CD4-positive, alpha-beta T cell treated with Interleukin-1 beta for 1 hour (primary cell): ENCODE measurements around the gene GTF3C2.
"Not testable (repeated sequence)": the region's sequence is repeated elsewhere in the genome, so short reads cannot be mapped to it uniquely, and the experiment has no call there.

ENCODE experiments used
- DNase-seq, 2 donors: peaks; one replicate each; pipeline ENCODE4 v3.0.0-alpha.2; 2020 to 2022

Gene GTF3C2

GRCh38 chr2:27372937-27373336, 16.4 kb upstream of the GTF3C2 start:
- DNase-seq: no peak

GRCh38 chr2:27370816-27371620, 14.5 kb upstream of the GTF3C2 start:
- DNase-seq: peak; percentile 47 to 54

DNA sequence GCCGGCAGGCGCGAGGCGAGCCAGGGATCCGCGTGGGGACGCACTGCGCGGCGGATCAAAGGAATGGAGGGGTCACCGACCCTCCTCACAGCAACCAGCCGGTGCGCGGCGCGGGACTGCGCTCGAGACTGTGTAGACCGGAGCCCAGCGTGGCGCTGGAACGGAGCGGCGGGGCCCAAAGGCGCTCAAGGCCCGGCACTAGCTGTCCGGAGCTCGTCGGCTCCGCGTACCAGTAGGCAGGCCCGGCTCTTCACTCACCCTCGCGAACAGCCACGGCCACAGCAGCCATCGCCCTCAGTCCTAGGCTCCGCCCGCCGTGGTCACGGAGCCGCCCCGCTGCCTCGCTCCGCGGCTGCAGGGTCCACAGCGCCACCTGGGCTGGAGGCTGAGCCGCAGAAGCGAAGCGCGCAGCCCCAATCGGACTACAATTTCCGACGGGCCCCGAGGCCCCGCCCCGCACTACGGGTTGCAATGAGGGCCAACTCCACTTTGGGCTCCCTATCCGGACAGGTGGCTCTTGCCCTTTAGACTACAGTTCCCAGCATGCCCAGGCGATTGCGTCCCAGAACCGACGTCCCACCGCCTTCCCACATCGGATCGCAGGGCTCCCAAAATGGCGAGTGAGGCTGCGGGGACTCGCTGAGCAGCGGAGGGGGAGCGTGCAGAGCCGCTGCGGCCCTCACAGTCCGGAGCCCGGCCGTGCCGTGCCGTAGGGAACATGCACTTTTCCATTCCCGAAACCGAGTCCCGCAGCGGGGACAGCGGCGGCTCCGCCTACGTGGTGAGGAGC, 13.7 kb upstream of the GTF3C2 start, which contains the start of the genes EIF2B4 and SNX17:
Gene EIF2B4, minus strand, starts transcription at position 313 of the 790 bp plus-strand sequence. Its CDS starts 24 bp downstream, at position 289.
Gene SNX17, plus strand, starts transcription at position 591 of the 790 bp plus-strand sequence. Its CDS starts 128 bp downstream, at position 719.
- peak; percentile 99 to 100 for DNase-seq

DNA sequence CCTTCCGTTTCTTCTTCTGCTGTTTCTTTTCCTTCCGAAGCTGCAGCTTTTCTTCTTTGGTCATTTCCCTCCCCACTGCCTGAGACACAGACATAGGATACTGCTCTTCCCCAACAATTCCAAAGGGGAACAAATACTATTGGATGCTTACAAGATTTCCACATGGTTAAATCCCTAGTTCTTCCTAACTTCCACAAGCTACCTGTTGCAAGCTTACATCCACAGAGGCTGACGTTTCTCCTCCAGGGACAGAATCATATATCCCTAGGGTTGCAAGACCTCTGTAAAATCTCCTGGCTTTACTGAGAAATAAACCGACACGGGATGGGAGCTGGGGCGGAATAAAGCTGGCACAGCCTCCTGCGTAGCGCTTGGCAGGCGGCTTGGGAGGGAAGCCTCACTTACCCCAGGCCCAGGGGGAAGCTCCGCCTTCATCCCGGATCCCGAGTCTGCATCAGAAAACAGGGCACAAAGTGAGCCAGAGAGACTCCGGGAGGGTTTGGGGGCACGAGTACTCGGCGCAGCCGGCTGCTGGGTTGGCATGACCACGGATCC, 13.0 kb upstream of the GTF3C2 start:
- DNase-seq: no peak

DNA sequence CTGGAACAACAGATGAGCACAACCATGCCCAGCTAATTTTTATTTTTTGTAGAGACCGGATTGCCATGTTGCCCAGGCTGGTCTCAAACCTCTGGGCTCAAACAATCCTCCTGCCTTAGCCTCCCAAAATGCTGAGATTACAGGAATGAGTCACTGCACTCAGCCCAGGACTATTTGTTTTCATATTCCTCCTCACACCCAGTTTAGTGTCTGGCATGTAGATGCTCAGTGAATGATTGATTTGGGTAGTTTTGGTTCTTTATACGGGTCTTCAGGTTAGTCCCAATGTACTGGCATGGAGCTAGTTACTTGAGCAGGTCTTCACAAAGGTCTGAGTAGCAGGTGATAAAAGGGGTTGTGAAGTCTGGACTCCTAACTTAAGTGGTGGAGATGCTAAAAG, 7.4 kb upstream of the GTF3C2 start:
- DNase-seq: no peak

GRCh38 chr2:27362678-27363420, 6.3 kb upstream of the GTF3C2 start:
- DNase-seq: no peak

DNA sequence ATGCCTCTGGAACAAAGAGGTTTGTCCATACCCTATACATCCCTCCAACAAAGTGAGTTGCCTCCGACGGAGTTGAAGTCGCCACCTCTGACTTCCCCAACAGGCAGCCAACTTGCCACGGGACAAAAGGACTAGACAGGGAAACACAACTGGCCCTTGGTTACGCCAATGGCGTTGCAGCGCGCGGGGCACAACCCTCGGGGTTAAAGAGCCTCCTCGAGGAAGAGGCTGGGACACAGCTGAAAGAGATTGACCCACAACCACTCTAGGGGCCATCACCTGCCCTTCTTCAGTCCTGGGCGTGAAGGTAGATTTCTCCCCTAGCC, 545 bp downstream of the GTF3C2 start:
- DNase-seq: no peak

GRCh38 chr2:27354597-27354927, 2.0 kb downstream of the GTF3C2 start:
- DNase-seq: no peak

DNA sequence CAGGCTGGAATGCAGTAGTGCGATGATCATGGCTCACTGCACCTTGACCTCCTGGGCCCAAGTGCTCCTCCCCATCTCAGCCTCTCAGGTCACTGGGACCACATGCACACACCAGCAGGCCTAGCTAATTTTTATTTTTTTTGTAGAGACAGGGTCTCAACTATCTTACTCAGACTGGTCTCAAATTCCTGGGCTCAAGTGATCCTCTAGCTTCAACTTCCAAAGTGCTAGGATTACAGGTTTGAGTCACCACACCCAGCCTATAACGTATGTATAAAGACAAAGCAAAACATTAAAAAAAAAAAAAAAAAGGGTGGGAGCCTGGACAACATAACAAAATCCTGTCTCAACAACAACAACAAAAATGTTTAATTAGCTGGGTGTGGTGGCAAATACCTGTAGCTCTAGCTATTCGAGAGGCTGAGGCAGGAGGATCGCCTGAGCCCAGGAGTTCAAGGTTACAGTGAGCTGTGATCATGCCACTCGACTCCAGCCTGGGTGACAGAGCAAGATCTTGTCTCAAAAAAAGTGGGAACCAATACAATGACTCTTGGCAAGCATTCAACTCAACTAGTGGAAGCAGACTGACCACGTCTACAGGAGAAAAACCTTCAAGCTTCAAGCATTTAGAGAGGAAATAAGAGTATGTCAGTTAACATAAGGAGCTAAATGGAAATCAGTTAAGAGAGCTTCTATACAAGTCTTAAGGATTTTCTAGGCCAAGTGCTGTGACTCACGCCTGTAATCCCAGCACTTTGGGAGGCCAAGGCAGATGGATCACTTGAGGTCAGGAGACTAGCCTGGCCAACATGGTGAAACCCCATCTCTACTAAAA, 2.6 kb downstream of the GTF3C2 start:
- DNase-seq: no peak

GRCh38 chr2:27353386-27353761, 3.2 kb downstream of the GTF3C2 start:
- DNase-seq: not testable (repeated sequence)

DNA sequence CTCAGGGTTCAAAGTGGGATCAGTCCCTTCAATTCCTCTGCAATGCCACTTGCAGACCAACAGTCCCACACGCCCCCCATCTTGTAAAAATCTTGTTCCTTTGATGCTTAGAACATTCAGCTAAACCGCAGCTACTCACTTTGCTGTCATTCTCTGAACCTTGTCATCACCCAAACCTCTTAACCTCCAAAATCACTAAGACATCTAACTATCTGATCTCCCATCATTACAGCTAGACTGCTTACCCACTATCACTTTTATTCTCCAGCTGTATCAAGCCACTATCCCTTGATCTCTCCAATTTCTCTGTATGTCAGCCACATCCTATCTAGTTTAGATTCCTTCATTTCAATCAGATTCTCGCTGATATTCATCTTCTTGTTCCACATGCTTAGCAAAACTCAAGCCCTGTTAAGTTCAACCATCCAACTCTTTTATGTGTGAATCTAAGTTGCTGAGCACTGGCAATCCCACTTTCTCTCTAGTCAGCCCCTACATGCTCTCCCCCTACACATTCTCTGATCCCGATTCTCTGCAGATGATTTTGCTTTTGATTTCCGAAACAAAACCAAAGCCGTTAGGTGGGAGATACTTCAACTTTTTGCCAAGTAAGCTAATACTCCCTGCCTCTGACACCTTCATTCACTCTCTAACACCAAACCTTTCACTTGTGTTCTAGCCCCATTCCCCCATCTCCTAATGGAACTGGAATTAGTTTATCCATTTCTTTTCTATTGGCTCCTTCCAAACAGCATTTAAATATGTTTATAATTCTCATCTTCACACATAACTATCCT, 4.6 kb downstream of the GTF3C2 start:
- DNase-seq: no peak

GRCh38 chr2:27350106-27350693, 6.4 kb downstream of the GTF3C2 start:
- DNase-seq: no peak

DNA sequence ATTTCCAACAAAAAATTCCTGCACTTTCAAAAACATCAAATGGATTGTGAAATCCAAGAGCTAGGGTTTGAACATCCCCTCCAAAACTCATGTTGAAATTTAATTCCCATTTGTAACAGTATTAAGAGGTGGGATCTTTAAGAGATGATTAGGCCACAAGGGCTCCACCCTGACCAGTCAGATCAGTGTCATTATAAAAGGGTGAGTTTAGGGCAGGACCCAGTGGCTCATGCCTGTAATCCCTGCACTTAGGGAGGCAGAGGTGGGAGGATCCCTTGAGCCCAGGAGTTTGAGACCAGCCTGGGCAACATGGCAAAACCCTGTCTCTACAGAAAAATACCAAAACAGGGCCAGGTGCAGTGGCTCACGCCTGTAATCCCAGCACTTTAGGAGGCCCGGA, 8.9 kb downstream of the GTF3C2 start:
- no peak for DNase-seq

DNA sequence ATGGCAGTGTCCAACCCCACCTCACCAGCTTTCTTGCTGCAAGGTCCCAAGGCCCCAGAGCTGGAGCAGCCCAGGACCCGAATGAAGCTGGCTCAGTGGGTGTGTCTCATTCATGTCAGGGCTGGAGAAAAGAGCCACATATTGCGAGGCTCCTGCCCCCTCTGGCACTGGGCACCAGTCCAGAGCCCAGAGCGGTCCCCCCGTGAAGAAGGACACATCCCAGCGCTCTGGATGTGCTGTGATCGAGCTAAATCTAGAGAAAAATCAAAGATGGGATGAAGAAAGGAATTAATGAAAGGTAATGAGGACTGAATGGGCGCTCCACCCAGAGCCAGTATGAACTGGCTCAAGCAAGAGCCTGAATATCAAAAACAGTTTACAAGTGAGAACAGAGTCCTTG, 20.4 kb downstream of the GTF3C2 start:
- no peak for DNase-seq

GRCh38 chr2:27335311-27335710, 21.3 kb downstream of the GTF3C2 start:
- no peak for DNase-seq

- no peak for DNase-seq
These were observed 31.8 kb downstream of the GTF3C2 start for GRCh38 chr2:27324720-27325119.

DNA sequence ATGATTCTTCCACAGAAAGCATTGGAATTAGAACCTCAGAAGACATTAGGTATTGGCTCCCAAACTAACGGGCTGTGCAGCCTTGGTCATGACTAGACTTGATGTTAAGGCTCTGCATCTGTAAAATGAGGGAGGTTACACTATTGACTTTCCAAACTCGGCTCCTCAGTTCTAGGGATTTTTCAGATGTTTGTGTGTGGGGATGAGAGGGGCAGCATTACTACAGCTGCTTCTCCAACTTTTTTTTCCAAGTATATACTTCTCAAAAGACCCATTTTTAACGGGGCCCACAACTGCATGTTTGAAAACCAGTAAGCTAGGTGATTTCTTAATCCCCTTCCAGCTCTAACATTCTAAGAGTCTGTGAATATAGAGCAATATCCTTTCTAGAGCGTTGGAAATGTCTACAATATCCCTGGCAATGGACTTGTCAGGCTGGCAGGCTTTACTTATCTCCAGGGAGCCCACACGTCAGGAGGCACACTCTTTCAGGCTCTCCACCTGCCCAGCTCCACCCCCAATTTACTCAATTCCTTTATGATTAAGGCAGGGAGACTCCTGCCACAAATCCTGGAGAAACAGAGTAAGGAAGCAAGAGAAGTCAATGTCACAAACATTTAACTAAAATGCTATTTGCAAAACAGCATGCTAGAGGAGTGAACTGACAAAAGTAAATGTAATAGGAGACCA, 32.8 kb downstream of the GTF3C2 start:
- no peak for DNase-seq

GRCh38 chr2:27322766-27323595, 33.6 kb downstream of the GTF3C2 start, which contains the start of gene MPV17:
TSS of gene MPV17 (minus strand) at chr2:27323097. CDS start at chr2:27322517, 580 bp downstream.
- DNase-seq: peak; percentile 88

GRCh38 chr2:27322301-27322765, 34.2 kb downstream of the GTF3C2 start:
- DNase-seq: peak in 1 of 2 donors; percentile 16
